Mucosa of gallbladder (tissue), 1 donor: Measurements from ENCODE around the gene MAPT. TPM values are rescaled to one million over a fixed set of nuclear protein-coding genes. Genes with fewer than 3 reads are reported as not detected.
A peak's percentile ranks its signal among the peaks of the same experiment; 100 is the strongest.

Source experiments
- DNase-seq: peaks from one replicate; pipeline ENCODE4 v3.0.0-alpha.2; 2020; ENCODE audit warnings: low spot score
- total RNA-seq: library from RNA; stranded (reverse); gene quantifications from one replicate; pipeline ENCODE4 v1.2.1, GENCODE V29; 2021
- donor health status: DM: no; HTN: no; CAD: no.

MAPT gene
- total RNA-seq = 11.0 TPM

GRCh38 chr17:45894022-45894784 lies at the start of gene MAPT:
Gene MAPT (plus strand): TSS chr17:45894554. CDS start chr17:45962338, 67,784 bp downstream.
- DNase-seq = peak; percentile 92

GRCh38 chr17:45844695-45845375 lies 49.5 kb upstream of the MAPT start, which contains the start of gene SPPL2C:
Gene SPPL2C (plus strand): TSS chr17:45844881. CDS start chr17:45844907, 26 bp downstream.
- DNase-seq = no peak

GRCh38 chr17:45845376-45846185 lies 48.8 kb upstream of the MAPT start:
- DNase-seq = no peak

GRCh38 chr17:45846223-45846622 lies 48.1 kb upstream of the MAPT start:
- no peak for DNase-seq

GRCh38 chr17:45846646-45847045 lies 47.7 kb upstream of the MAPT start:
- DNase-seq = no peak

GRCh38 chr17:45847101-45847500 lies 47.3 kb upstream of the MAPT start:
- DNase-seq = no peak

GRCh38 chr17:45847747-45848146 lies 46.6 kb upstream of the MAPT start:
- DNase-seq = no peak

- DNase-seq = no peak
Measured at GRCh38 chr17:45848405-45848804, 45.9 kb upstream of the MAPT start.

- DNase-seq = no peak
Measured at GRCh38 chr17:45848868-45849535, 45.4 kb upstream of the MAPT start.

- DNase-seq = no peak
Measured at GRCh38 chr17:45849536-45849990, 44.8 kb upstream of the MAPT start.

GRCh38 chr17:45850011-45850410 lies 44.3 kb upstream of the MAPT start:
- DNase-seq = no peak

- DNase-seq = no peak
Measured at GRCh38 chr17:45850468-45850867, 43.9 kb upstream of the MAPT start.

GRCh38 chr17:45851022-45851421 lies 43.3 kb upstream of the MAPT start:
- no peak for DNase-seq

GRCh38 chr17:45851464-45851863 lies 42.9 kb upstream of the MAPT start:
- DNase-seq = no peak

GRCh38 chr17:45851873-45852272 lies 42.5 kb upstream of the MAPT start:
- DNase-seq = no peak

- peak; percentile 58 for DNase-seq
Measured at GRCh38 chr17:45852535-45853297, 41.6 kb upstream of the MAPT start.

- no peak for DNase-seq
Measured at GRCh38 chr17:45854209-45854608, 40.1 kb upstream of the MAPT start.

GRCh38 chr17:45855691-45856336 lies 38.5 kb upstream of the MAPT start:
- DNase-seq = no peak

- DNase-seq = peak; percentile 34
Measured at GRCh38 chr17:45857977-45858708, 36.2 kb upstream of the MAPT start.

- peak; percentile 51 for DNase-seq
Measured at GRCh38 chr17:45861165-45861564, 33.2 kb upstream of the MAPT start.
